Measurements from ENCODE around the gene PDCD6IP. TPM values are rescaled to one million over a fixed set of nuclear protein-coding genes. Genes with fewer than 3 reads are reported as not detected.

Gene PDCD6IP
- total RNA-seq, 2 donors from 2014 or later, result 165 to 251 TPM

DNA sequence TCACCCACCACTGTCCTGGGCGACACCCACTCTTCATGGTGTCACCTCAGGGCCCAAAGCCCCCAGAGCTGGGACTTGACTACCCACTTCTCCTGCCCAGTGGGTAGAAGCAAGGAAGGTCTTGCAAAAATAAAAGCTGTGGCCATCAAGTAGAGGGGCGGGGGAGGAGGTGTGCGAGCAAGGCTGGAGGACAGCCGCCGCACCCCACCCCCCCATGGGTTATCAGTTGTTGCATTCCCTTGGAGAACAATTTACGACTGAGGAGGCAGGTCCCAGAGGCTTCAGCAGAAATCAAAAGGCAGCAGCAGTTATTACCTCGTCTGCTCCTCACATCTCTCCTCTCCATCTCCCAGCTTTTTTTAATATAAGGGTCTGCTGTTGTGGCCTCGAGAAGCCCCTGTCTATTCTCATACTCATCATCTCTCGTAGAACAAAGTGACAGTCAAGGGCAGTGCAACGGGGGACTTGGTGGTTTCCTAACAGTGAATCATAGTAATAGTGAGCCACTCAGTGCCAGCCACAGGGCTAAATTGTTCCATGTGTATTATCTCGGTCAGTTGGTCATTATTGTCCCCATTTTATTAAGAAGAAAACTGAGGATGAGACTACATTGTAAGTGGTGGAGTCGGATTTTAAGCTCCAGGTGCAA, 116.4 kb downstream of the PDCD6IP start:
- WGBS, result 83% methylated on average over 12 of the region's 12 CpGs

DNA sequence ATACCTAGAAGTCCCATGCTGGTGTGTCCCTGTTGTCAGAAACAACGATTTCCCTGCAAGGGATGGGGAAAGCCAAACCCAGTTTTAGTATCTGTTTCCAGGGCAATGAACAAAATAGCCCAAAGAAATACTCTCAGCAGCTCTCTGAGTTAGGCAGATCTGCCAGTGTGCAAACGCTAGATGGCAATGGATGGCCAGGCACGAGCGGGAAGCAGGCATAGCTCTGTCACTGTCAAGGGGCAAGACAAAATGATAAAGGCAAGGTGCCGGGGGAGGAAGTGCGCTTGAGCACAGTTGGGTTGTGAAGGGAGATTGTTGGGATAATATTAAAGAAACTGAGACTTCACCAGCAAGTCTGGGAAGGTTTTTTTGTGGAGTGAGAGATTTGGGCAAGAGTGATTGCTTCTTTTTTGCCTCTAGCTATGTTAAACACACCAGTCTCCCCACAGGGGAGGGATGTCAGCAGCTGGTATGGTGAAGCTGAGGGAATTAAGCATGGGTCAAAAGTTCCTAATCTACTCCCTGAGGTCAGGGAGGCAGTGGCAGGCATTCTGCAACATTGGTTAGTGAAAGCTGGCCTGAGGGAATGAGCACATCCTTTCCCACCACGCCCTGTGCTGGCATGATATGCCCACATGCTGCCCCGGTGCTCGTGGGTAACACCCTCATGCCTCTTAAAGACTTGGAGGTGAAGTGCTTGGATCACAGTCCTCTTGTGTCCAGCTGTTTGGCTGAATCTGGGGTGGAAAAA, 117.5 kb downstream of the PDCD6IP start:
- no peak overlapping the region for H3K4me3 ChIP-seq
- DNase-seq (ENCODE audit: low spot score), result no peak

More for the DNA sequence above, 116.4 kb downstream of the PDCD6IP start:
- TF ChIP-seq POLR2A (IDR thresholded peaks at IDR 0.05) (no peak), POLR2AphosphoS5 (IDR thresholded peaks at IDR 0.05) (no peak)
- TF ChIP-seq, protein P1, sequence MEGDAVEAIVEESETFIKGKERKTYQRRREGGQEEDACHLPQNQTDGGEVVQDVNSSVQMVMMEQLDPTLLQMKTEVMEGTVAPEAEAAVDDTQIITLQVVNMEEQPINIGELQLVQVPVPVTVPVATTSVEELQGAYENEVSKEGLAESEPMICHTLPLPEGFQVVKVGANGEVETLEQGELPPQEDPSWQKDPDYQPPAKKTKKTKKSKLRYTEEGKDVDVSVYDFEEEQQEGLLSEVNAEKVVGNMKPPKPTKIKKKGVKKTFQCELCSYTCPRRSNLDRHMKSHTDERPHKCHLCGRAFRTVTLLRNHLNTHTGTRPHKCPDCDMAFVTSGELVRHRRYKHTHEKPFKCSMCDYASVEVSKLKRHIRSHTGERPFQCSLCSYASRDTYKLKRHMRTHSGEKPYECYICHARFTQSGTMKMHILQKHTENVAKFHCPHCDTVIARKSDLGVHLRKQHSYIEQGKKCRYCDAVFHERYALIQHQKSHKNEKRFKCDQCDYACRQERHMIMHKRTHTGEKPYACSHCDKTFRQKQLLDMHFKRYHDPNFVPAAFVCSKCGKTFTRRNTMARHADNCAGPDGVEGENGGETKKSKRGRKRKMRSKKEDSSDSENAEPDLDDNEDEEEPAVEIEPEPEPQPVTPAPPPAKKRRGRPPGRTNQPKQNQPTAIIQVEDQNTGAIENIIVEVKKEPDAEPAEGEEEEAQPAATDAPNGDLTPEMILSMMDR (IDR thresholded peaks at IDR 0.05), result no peak
- Histone ChIP-seq H3K27ac (no peak overlapping the region), H3K4me1 (replicated peaks) (no peaks in the 10 kb centered on the region), H3K27me3 (replicated peaks; ENCODE audit: insufficient read depth) (no peaks in the 10 kb centered on the region), H3K36me3 (no peaks in the 10 kb centered on the region), H3K4me3 (no peak overlapping the region), H3K9me3 (no peaks in the 10 kb centered on the region)
- intact Hi-C loops (cut with DNase I), result no loop called here
- DNase-seq (ENCODE audit: low spot score), result no peak

DNA sequence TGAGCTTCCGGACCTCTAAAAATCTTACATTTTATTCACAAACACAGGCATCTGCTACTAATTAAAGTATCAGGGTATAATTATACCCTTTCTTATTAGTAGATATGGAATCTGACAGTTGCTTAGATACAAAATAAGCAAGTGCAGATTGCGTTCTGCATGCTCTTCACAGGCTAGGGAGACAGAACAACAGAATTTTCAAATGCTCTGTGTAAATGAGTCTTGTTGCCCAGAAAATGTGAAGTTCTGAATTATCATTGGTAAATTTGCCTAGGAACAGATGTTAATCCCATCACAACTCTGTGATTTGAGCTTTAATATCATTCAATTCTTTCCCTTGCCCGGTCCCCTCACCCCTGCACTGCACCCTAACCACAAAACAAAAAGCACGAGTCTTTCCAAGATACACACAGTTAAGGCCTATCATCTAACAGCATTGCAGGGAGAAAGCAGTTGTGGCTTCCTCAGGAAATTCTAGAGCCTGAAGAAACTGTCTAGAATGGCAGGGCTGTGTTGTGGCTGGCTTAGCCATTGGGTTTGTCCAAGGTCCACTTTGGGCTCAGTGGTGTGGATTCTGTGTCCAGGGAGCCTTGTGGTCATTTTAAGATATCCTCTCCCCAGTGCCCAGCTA, 119.8 kb downstream of the PDCD6IP start:
- H3K4me3 ChIP-seq, result no peak overlapping the region
- no peak for TF ChIP-seq POLR2A (IDR thresholded peaks at IDR 0.05)
- TF ChIP-seq POLR2AphosphoS5 (IDR thresholded peaks at IDR 0.05), result no peak
- TF ChIP-seq, protein P1 (IDR thresholded peaks at IDR 0.05), result no peak
- 78% methylated on average over 4 of the region's 4 CpGs for WGBS

More for the DNA sequence above, 117.5 kb downstream of the PDCD6IP start:
- TF ChIP-seq POLR2AphosphoS5 (IDR thresholded peaks at IDR 0.05), result no peak
- no peak for TF ChIP-seq POLR2A (IDR thresholded peaks at IDR 0.05)
- TF ChIP-seq, protein P1 (IDR thresholded peaks at IDR 0.05), result no peak
- no peak overlapping the region for H3K27ac ChIP-seq
- H3K4me1 ChIP-seq (replicated peaks), result no peaks in the 10 kb centered on the region
- intact Hi-C loops (cut with DNase I), result no loop called here
- H3K36me3 ChIP-seq, result no peaks in the 10 kb centered on the region
- H3K27me3 ChIP-seq (replicated peaks; ENCODE audit: insufficient read depth), result no peaks in the 10 kb centered on the region
- H3K9me3 ChIP-seq, result no peaks in the 10 kb centered on the region
- WGBS, result 53% methylated on average over 9 of the region's 9 CpGs

More for the DNA sequence above, 119.8 kb downstream of the PDCD6IP start:
- Histone ChIP-seq H3K4me1 (replicated peaks) (no peaks in the 10 kb centered on the region), H3K9me3 (no peaks in the 10 kb centered on the region), H3K27me3 (replicated peaks; ENCODE audit: insufficient read depth) (no peaks in the 10 kb centered on the region), H3K36me3 (no peaks in the 10 kb centered on the region), H3K27ac (no peak overlapping the region)
- intact Hi-C loops (cut with DNase I), result no loop called here
- DNase-seq (ENCODE audit: low spot score), result no peak

Other genes starting within 250 kb of the PDCD6IP start
- gene CLASP2, start 80.4 kb upstream of the PDCD6IP start, total RNA-seq, result 10 to 100 TPM; 34.5 to 73.2 TPM

Measured in prostate gland (tissue), 2 donors.